Measurements from ENCODE around the gene PPP4R3B. TPM values are rescaled to one million over a fixed set of nuclear protein-coding genes. Genes with fewer than 3 reads are reported as not detected.

The PPP4R3B gene
- total and polyA plus RNA-seq, 2 of the 13 experiments (the other 11 are each of a cell fraction or from before 2014, with no cell fraction given), result 24.2 to 53.0 TPM

DNA sequence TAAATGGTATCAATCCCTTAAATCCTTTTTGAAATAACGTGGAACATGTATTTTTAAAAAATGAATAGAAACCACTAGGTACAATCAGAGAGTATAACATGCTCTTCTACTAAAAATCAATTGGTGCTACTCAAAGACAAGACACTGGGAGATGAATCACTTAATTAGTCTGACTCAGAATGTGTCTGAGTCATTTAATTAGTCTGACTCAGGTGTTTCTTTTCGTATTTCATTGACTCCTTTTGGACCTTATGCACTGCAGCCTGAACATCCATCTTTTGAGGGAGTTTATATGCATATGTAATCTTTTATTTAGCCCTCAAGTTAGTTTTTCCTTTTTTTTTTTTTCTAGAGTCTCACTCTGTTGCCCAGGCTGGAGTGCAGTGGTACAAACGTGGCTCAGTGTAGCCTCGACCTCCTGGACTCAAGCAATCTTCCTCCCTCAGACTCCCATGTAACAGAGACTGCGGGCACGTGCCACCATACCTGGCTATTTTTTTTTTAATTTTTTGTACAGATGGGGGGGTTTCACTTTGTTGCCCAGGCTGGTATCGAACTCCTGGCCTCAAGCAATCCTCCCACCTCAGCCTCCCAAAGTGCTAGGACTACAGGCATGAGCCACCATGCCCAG lies 26.5 kb downstream of the PPP4R3B start:
- no peaks in the 10 kb centered on the region; the same call in 1 of the 2 replicates for H4K20me1 ChIP-seq (ENCODE audit: insufficient read depth, low read length)
- in situ Hi-C loops (cut with HindIII; ENCODE audit: extremely low pct_ligation_motif_present, low pct_unique_long_range_greater_than_20kb) (no loop called here), intact Hi-C loops (cut with micrococcal nuclease; ENCODE audit: unreplicated experiment) (no loop called here)
- H3K4me3 ChIP-seq (replicated peaks in 1 of 3; ENCODE audit: insufficient read depth in 1 of 3, low read depth in 2 of 3, low read length in 3 of 3), result no peak overlapping the region
- FAIRE-seq (no peak), ATAC-seq (no peak), DNase-seq (ENCODE audit: low spot score) (no peak)
- H3K27me3 ChIP-seq (ENCODE audit: control insufficient read depth in 1 of 2, insufficient read depth in 2 of 2, low read length in 2 of 2), result no peaks in the 10 kb centered on the region
- 86% methylated on average over 7 of the region's 7 CpGs for WGBS (ENCODE audit: low lambda C conversion rate)
- no peak overlapping the region for H3K9ac ChIP-seq (ENCODE audit: insufficient read depth, low read depth, low read length)
- H3K36me3 ChIP-seq (replicated peaks in 1 of 2; ENCODE audit: control insufficient read depth in 1 of 2, insufficient read depth in 2 of 2, low read length in 2 of 2), result peaks cover 3 to 33% of the 10 kb centered on the region in 2 experiments; a peak in 4 of 5 replicates
- BruUV-seq (replicated peaks), result no TSS peak
- H3K4me1 ChIP-seq (ENCODE audit: insufficient read depth, low read length), result no peaks in the 10 kb centered on the region
- H3K4me2 ChIP-seq (ENCODE audit: low read depth, low read length), result no peak overlapping the region
- H3K79me2 ChIP-seq (ENCODE audit: insufficient read depth, low read length), result peaks cover 10% of the 10 kb centered on the region
- no peak overlapping the region for H3K27ac ChIP-seq (ENCODE audit: extremely low read length, insufficient read depth, low read length)
- H3K9me3 ChIP-seq (ENCODE audit: low read length), result no peaks in the 10 kb centered on the region
- H2AFZ ChIP-seq (ENCODE audit: low read length), result no peak overlapping the region
- CTCF ChIA-PET (ENCODE audit: low intra/inter-chr PET ratio, low total read pairs), result no interaction called here
- POLR2A ChIA-PET, result no interaction called here
- TF ChIP-seq, protein P1, sequence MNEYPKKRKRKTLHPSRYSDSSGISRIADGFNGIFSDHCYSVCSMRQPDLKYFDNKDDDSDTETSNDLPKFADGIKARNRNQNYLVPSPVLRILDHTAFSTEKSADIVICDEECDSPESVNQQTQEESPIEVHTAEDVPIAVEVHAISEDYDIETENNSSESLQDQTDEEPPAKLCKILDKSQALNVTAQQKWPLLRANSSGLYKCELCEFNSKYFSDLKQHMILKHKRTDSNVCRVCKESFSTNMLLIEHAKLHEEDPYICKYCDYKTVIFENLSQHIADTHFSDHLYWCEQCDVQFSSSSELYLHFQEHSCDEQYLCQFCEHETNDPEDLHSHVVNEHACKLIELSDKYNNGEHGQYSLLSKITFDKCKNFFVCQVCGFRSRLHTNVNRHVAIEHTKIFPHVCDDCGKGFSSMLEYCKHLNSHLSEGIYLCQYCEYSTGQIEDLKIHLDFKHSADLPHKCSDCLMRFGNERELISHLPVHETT (CRISPR knock-in tag; conservative IDR thresholded peaks at IDR 0.05), result no peak
- no peak for TF ChIP-seq TARDBP (CRISPR knock-in tag; IDR thresholded peaks at IDR 0.05)
- TF ChIP-seq, protein P2, sequence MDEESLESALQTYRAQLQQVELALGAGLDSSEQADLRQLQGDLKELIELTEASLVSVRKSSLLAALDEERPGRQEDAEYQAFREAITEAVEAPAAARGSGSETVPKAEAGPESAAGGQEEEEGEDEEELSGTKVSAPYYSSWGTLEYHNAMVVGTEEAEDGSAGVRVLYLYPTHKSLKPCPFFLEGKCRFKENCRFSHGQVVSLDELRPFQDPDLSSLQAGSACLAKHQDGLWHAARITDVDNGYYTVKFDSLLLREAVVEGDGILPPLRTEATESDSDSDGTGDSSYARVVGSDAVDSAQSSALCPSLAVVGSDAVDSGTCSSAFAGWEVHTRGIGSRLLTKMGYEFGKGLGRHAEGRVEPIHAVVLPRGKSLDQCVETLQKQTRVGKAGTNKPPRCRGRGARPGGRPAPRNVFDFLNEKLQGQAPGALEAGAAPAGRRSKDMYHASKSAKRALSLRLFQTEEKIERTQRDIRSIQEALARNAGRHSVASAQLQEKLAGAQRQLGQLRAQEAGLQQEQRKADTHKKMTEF (CRISPR knock-in tag; IDR thresholded peaks at IDR 0.05), result no peak

- CTCF ChIA-PET (ENCODE audit: low intra/inter-chr PET ratio, low total read pairs), result no interaction called here
- H2AFZ ChIP-seq (ENCODE audit: low read length), result no peak overlapping the region
Measured at GRCh38 chr2:55585451-55586080, 31.9 kb downstream of the PPP4R3B start.

More at GRCh38 chr2:55585451-55586080, 31.9 kb downstream of the PPP4R3B start:
- Histone ChIP-seq H3K27ac (ENCODE audit: extremely low read length, insufficient read depth, low read length) (no peak overlapping the region), H3K4me1 (ENCODE audit: insufficient read depth, low read length) (no peaks in the 10 kb centered on the region), H3K27me3 (ENCODE audit: control insufficient read depth in 1 of 2, insufficient read depth in 2 of 2, low read length in 2 of 2) (no peaks in the 10 kb centered on the region), H3K79me2 (ENCODE audit: insufficient read depth, low read length) (no peaks in the 10 kb centered on the region), H3K9me3 (ENCODE audit: low read length) (no peaks in the 10 kb centered on the region), H3K4me2 (ENCODE audit: low read depth, low read length) (no peak overlapping the region), H4K20me1 (ENCODE audit: insufficient read depth, low read length) (no peaks in the 10 kb centered on the region), H3K36me3 (replicated peaks in 1 of 2; ENCODE audit: control insufficient read depth in 1 of 2, insufficient read depth in 2 of 2, low read length in 2 of 2) (peaks cover 6 to 51% of the 10 kb centered on the region in 2 experiments; a peak in 4 of 5 replicates), H3K4me3 (replicated peaks in 1 of 3; ENCODE audit: insufficient read depth in 1 of 3, low read depth in 2 of 3, low read length in 3 of 3) (no peak overlapping the region), H3K9ac (ENCODE audit: insufficient read depth, low read depth, low read length) (no peak overlapping the region)
- intact Hi-C loops (cut with micrococcal nuclease; ENCODE audit: unreplicated experiment) (no loop called here), in situ Hi-C loops (cut with HindIII; ENCODE audit: extremely low pct_ligation_motif_present, low pct_unique_long_range_greater_than_20kb) (no loop called here)
- BruUV-seq (replicated peaks), result no TSS peak
- 94% methylated on average over 2 of the region's 2 CpGs for whole genome bisulfite sequencing (ENCODE audit: low lambda C conversion rate)
- POLR2A ChIA-PET, result no interaction called here
- FAIRE-seq (no peak), DNase-seq (ENCODE audit: low spot score) (no peak), ATAC-seq (no peak)
- TF ChIP-seq ZNF879 (CRISPR knock-in tag; IDR thresholded peaks at IDR 0.05) (no peak), PHF20 (CRISPR knock-in tag; IDR thresholded peaks at IDR 0.05) (no peak), ZBTB2 (CRISPR knock-in tag; IDR thresholded peaks at IDR 0.05; ENCODE audit: low read depth) (no peak), ZBTB43 (CRISPR knock-in tag; conservative IDR thresholded peaks at IDR 0.05) (no peak), ZNF567 (CRISPR knock-in tag; IDR thresholded peaks at IDR 0.05; ENCODE audit: borderline replicate concordance) (no peak)
